Right lobe of liver (tissue), 4 donors: Measurements from ENCODE around the gene SRRM4.

ENCODE experiments used
- POLR2A ChIP-seq: fragments of 450-650 bp; IDR thresholded peaks from one replicate; pipeline ENCODE4 v1.6.1; 2017; ENCODE audit warnings: antibody characterized with exemption, mild to moderate bottlenecking
- TF ChIP-seq, protein P1 (sequence below), 4 donors: fragments of 200-600 bp in 3 of 4; fragments of 450-650 bp in 1 of 4; IDR thresholded peaks; one replicate each; pipeline versions ENCODE4 v1.5.1 to v1.8.0; 2016 to 2022; ENCODE audit warnings: antibody characterized with exemption in 4 of 4, mild to moderate bottlenecking in 2 of 4
- donor health status: DM: no; HTN: no; CAD: no.
- donor health status: DM: no; HTN: no; CAD: no.
- donor health status: DM: no; HTN: yes; CAD: no.

DNA sequence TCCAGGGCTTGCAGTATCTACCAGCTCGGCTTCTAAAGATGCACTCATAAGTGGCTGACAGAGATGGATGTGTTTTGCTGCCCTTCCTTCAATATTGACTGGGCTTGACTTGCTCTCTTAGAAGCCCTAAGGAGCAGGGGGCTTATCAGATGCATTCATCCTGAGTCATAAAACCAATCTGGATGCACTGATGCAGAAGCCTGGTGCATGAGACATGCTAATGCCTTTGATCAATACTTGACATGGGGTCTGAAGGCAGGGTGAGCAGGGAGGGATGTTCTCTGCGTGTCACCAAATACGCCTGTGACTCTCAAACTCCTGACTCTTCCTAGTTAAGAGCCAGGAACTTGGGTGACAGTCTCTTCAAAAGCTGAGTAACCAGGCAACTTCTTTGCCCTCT, 119.6 kb downstream of the SRRM4 start:
- TF ChIP-seq, protein P1, sequence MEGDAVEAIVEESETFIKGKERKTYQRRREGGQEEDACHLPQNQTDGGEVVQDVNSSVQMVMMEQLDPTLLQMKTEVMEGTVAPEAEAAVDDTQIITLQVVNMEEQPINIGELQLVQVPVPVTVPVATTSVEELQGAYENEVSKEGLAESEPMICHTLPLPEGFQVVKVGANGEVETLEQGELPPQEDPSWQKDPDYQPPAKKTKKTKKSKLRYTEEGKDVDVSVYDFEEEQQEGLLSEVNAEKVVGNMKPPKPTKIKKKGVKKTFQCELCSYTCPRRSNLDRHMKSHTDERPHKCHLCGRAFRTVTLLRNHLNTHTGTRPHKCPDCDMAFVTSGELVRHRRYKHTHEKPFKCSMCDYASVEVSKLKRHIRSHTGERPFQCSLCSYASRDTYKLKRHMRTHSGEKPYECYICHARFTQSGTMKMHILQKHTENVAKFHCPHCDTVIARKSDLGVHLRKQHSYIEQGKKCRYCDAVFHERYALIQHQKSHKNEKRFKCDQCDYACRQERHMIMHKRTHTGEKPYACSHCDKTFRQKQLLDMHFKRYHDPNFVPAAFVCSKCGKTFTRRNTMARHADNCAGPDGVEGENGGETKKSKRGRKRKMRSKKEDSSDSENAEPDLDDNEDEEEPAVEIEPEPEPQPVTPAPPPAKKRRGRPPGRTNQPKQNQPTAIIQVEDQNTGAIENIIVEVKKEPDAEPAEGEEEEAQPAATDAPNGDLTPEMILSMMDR (IDR thresholded peaks at IDR 0.05), result no peak
- TF ChIP-seq POLR2A, result no peak
